GM10248 (cell line): Measurements from ENCODE around the gene SHOX.
"Not testable (repeated sequence)": the region's sequence is repeated elsewhere in the genome, so short reads cannot be mapped to it uniquely, and the experiment has no call there.

Experiments used
- CTCF ChIA-PET: fragments of 300-600 bp; sonication (Branson Sonifier 250); formaldehyde crosslinking; extraction: SDS; loops from one replicate; lab custom pipeline; 2021; ENCODE audit warnings: antibody characterized with exemption; lab: Yijun Ruan, JAX
- POLR2A ChIA-PET: fragments of 350-650 bp; sonication (Branson Sonifier 250); formaldehyde crosslinking; extraction: SDS; loops from one replicate; lab custom pipeline; 2020; ENCODE audit warnings: antibody characterized with exemption; lab: Yijun Ruan, JAX
- DNase-seq: peaks from one replicate; pipeline ENCODE4 v3.0.0; 2012; ENCODE audit errors: extremely low spot score
- TF ChIP-seq, protein P1 (sequence below): IDR thresholded peaks from 2 replicates; pipeline ENCODE4 v1.5.1; 2012; ENCODE audit warnings: mild to moderate bottlenecking, low read depth; ENCODE audit errors: extremely low read depth, missing control alignments, control extremely low read depth

SHOX gene

DNA sequence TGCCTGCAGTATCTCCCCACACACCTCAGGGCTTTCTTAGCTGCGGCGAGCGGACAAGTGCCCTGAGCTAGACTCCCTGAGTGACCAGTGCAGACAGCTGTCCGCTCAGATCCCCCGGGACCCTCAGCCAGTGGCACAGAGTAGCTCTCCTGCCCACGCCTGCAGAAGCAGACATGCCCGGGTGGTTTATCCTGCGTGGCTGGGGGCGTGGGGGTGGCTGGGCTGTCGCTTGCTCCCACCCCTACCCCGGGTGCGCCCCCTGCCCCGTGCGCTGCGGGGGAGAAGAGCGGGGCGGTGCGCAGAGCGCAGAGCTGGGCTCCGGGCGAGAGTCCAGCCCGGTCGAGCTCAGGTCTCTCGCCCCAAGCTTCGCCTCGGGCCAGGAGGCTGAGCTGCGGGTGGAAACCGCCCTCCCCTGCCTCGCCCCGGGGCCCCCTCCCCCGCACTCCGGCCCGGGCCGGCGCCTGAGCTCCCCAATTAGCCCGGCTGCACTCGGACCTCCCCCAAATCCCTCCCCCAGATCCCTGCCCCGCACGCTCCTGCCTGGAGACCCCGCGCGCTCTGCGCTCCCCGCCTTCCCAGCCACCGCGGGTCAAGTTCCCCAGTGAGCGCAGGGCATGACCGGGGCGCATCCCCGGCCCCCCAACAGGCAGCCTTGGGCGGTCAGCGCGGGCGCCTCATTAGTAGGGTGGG is 11.7 kb upstream of the SHOX start:
- POLR2A ChIA-PET = no interaction called here
- no peak for DNase-seq
- TF ChIP-seq, protein P1, sequence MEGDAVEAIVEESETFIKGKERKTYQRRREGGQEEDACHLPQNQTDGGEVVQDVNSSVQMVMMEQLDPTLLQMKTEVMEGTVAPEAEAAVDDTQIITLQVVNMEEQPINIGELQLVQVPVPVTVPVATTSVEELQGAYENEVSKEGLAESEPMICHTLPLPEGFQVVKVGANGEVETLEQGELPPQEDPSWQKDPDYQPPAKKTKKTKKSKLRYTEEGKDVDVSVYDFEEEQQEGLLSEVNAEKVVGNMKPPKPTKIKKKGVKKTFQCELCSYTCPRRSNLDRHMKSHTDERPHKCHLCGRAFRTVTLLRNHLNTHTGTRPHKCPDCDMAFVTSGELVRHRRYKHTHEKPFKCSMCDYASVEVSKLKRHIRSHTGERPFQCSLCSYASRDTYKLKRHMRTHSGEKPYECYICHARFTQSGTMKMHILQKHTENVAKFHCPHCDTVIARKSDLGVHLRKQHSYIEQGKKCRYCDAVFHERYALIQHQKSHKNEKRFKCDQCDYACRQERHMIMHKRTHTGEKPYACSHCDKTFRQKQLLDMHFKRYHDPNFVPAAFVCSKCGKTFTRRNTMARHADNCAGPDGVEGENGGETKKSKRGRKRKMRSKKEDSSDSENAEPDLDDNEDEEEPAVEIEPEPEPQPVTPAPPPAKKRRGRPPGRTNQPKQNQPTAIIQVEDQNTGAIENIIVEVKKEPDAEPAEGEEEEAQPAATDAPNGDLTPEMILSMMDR = no peak
- CTCF ChIA-PET = no interaction called here

DNA sequence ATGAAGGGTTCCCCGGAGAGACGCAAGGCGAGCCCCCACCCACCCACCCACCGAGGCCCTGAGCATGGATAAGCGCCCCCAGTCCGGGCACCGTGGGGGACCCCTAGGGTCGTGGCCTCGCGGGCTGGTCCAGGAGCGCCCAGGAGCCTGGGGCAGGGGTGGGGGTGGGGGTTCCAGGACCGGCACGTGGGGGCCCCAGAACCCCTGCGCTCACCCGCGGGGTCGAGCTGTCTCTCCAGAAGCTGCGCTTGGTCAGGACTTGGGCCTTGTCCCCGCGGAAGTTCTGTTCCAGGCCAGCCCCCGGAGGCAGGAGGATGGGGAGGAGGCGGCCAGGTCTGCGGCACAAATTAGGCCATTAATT is 11.2 kb upstream of the SHOX start:
- ChIA-PET POLR2A (no interaction called here), CTCF (no interaction called here)
- TF ChIP-seq, protein P1 = no peak

DNA sequence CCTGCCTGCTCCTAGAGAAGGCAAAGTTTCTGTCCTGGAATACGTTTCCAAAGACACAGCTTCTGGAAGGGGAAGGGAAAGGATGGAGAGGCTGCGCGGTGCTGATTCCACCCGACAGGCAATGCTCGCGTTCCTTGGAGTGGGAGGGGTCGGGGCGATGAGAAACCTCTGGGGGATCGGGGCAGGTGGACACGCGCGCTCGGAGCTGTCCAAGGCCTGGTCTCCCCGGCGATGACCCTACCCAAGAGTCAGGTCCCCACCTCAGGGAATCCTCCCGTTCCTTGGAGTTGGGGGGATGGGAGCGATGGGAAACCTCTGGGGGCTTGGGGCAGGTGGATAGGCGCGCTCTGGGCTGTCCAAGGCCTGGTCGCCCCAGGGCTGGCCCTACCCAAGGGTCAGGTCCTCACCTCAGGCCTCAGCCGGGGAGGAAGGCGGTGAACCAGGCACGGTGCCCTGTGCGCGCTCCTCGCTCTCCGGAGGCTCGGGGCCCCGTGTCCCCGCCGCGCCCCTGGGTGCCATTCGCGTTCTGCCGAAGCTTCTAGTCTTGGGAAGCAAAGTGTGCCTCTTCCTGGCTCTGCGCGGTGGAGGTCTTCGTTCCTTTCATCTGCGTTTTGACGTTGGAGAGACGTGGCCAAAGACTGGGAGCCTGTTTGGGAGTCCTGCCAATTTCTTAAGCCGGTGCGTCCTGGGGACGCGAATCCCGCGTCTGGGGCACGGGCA is 10.6 kb upstream of the SHOX start:
- TF ChIP-seq, protein P1 = no peak
- POLR2A ChIA-PET = no interaction called here
- CTCF ChIA-PET = no interaction called here
- DNase-seq = no peak

More for the DNA sequence above, 11.2 kb upstream of the SHOX start:
- no peak for DNase-seq

DNA sequence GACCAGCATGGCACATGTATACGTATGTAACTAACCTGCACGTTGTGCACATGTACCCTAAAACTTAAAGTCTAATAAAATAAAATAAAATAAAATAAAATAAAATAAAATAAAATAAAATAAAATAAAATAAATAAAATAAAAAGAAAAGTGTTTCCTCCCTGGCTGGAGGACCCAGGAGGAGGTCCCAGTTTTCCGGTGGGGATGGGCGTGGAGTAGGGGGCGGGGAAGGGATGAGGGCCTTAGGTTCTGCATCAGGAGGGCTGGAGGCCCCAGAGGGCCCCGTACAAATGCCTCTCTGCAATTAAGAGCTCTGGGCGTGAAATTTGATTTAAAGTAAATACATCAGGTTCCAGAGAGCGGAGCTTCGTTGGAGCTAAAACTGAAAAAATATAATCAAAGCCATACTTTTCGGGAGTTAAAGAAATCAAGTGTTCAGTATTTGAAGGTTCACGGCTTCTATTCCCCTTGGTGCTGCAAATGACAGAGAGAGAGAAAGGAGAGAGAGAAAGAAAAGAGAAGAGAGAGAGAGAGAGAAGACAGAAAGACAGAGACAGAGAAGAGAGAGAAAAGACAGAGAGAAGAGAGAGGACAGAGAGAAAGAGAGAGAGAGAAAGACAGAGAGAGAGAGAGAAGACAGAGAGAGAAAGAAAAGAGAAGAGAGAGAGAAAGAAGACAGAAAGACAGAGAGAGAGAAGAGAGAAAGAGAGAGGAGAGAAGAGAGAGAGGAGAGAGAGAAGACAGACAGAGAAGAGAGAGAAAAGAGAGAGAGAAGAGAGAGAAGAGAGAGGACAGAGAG is 8.7 kb upstream of the SHOX start:
- ChIA-PET CTCF (no interaction called here), POLR2A (no interaction called here)
- TF ChIP-seq, protein P1 = no peak
- DNase-seq = no peak

DNA sequence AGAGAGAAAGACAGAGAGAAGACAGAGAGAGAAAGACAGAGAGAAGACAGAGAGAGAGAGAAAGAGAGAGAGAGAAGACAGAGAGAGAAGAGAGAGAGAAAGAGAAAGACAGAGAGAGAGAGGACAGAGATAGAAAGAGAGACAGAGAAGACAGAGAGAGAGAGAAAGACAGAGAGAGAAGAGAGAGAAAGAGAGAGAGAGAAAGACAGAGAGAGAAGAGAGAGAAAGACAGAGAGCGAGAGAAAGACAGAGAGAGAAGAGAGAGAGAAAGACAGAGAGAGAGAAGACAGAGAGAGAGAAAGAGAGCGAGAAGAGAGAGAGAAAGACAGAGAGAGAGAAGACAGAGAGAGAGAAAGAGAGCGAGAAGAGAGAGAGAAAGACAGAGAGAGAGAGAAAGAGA is 7.8 kb upstream of the SHOX start:
- CTCF ChIA-PET, DNase-seq, POLR2A ChIA-PET: not testable (repeated sequence)

DNA sequence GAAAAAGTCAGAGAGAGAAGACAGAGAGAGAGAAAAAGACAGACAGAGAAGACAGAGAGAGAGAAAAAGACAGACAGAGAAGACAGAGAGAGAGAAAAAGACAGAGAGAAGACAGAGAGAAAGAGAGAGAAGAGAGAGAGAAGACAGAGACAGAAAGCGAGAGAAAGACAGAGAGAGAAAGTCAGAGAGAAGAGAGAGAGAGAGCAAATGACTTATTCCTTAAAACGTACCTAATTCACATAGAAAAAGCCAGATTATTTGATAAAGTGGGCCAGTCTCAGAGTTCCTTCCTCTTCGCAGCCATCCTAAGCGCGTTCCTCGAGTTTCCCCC is 7.4 kb upstream of the SHOX start:
- POLR2A ChIA-PET = no interaction called here
- no peak for DNase-seq
- TF ChIP-seq, protein P1 = no peak
- CTCF ChIA-PET = no interaction called here
